Fibroblast of lung (primary cell): ENCODE results near the gene DCAF6. TPM values are rescaled to one million over a fixed set of nuclear protein-coding genes. Genes with fewer than 3 reads are reported as not detected.

Experiments
- DNase-seq, 2 donors: peaks; one replicate each; pipeline versions ENCODE4 v3.0.0 to v3.0.0-alpha.2; 2010; ENCODE audit warnings: low read depth in 2 of 2
- H2AFZ ChIP-seq: 2 replicates; pipeline ENCODE4 v1.5.1; 2012; ENCODE audit warnings: low read length, control low read depth, inconsistent platforms
- H3K27ac ChIP-seq: 2 replicates; pipeline ENCODE4 v1.5.1; 2011; ENCODE audit warnings: low read length, control low read depth; ENCODE audit not compliant: insufficient read depth
- H3K27me3 ChIP-seq: 2 replicates; pipeline ENCODE4 v1.5.1; 2011; ENCODE audit warnings: mild to moderate bottlenecking, low read length; ENCODE audit not compliant: control insufficient read depth, insufficient read depth
- H3K36me3 ChIP-seq: 2 replicates; pipeline ENCODE4 v1.5.1; 2011; ENCODE audit warnings: low read length; ENCODE audit not compliant: control insufficient read depth, insufficient read depth
- H3K4me1 ChIP-seq: 2 replicates; pipeline ENCODE4 v1.5.1; 2011; ENCODE audit warnings: low read length; ENCODE audit not compliant: control insufficient read depth, insufficient read depth; ENCODE audit errors: extremely low read depth
- H3K4me2 ChIP-seq: 2 replicates; pipeline ENCODE4 v1.5.1; 2011; ENCODE audit warnings: low read length, control low read depth; ENCODE audit not compliant: insufficient read depth; ENCODE audit errors: extremely low read depth
- H3K4me3 ChIP-seq, 4 experiments: fragments of 200-600 bp in 1 of 4; sonication (generic) in 1 of 4; replicated peaks in 1 of 4; 2 replicates each; pipeline ENCODE4 v1.5.1; 2011 to 2016; ENCODE audit warnings: low read length in 4 of 4, low read depth in 3 of 4, mild to moderate bottlenecking in 3 of 4, control low read depth in 2 of 4, inconsistent platforms in 1 of 4, mixed read lengths in 1 of 4; ENCODE audit not compliant: insufficient read depth in 1 of 4; ENCODE audit errors: control extremely low read depth in 1 of 4
- H3K79me2 ChIP-seq: 2 replicates; pipeline ENCODE4 v1.5.1; 2012; ENCODE audit warnings: mild to moderate bottlenecking, low read length, inconsistent platforms; ENCODE audit not compliant: control insufficient read depth, insufficient read depth
- H3K9ac ChIP-seq: 2 replicates; pipeline ENCODE4 v1.5.1; 2011; ENCODE audit warnings: mild to moderate bottlenecking, low read length, control low read depth; ENCODE audit not compliant: insufficient read depth
- H3K9me3 ChIP-seq: 2 replicates; pipeline ENCODE4 v1.5.1; 2012; ENCODE audit warnings: low read depth, low read length; ENCODE audit not compliant: control insufficient read depth, insufficient read depth
- H4K20me1 ChIP-seq: 2 replicates; pipeline ENCODE4 v1.5.1; 2011; ENCODE audit warnings: low read length; ENCODE audit not compliant: control insufficient read depth, insufficient read depth; ENCODE audit errors: extremely low read depth
- EZH2 ChIP-seq: IDR thresholded peaks from 2 replicates; pipeline ENCODE4 v1.5.1; 2012; ENCODE audit warnings: low read length, control low read depth, mild to moderate bottlenecking; ENCODE audit errors: missing control alignments
- polyA plus RNA-seq, 2 donors: library from polyadenylated mRNA; depleted of rRNA in 1 of 2; stranded (reverse) in 1 of 2; unstranded in 1 of 2; fragments of >200 nt; gene quantifications; 2 replicates each; pipeline ENCODE4 v1.2.1, GENCODE V29; 2011 to 2012; ENCODE audit warnings: missing spikeins in 1 of 2
- total RNA-seq: library from RNA; depleted of rRNA; stranded (reverse); fragments of >200 nt; gene quantifications from 2 replicates; pipeline ENCODE4 v1.2.1, GENCODE V29; 2014
- TF ChIP-seq, protein P1 (sequence below), 2 donors: IDR thresholded peaks in 1 of 2; conservative IDR thresholded peaks in 1 of 2; 1 replicate in 1 of 2; 2 replicates in 1 of 2; pipeline ENCODE4 v1.5.1; 2011 to 2012; ENCODE audit warnings: low read length in 2 of 2, control low read depth in 1 of 2, inconsistent platforms in 1 of 2, low read depth in 1 of 2, mild to moderate bottlenecking in 1 of 2

Gene DCAF6
- total and polyA plus RNA-seq, 2 donors (not counting 1 experiment from before 2014, with no cell fraction given) = 64.4 to 143 TPM

DNA sequence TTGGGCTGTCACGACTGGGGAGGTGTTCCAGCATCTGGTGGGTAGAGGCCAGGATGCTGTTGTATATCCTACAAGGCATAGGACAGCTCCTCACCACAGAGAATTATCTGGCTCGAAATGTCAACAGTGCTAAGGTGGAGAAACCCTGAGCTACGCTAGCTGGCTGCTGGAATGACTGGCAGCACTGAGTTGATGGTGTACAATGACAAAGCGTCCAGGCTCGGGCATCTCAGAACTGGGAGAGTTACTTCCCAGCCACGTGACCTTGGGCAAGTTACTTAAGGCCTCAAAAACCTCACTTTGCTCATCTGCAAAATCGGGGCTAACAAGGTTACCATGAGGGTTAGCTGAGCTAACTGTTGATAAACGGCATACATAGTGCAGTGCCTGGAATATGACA is 164.9 kb downstream of the DCAF6 start:
- Histone ChIP-seq H3K4me1 (no peaks in the 10 kb centered on the region), H3K79me2 (no peaks in the 10 kb centered on the region), H2AFZ (no peak overlapping the region), H3K4me2 (no peak overlapping the region), H3K36me3 (peaks cover 5% of the 10 kb centered on the region), H3K27ac (no peak overlapping the region), H3K9me3 (no peaks in the 10 kb centered on the region), H3K27me3 (no peaks in the 10 kb centered on the region), H3K9ac (no peak overlapping the region), H3K4me3 (no peak overlapping the region), H4K20me1 (no peaks in the 10 kb centered on the region)
- no peak for TF ChIP-seq EZH2
- TF ChIP-seq, protein P1, sequence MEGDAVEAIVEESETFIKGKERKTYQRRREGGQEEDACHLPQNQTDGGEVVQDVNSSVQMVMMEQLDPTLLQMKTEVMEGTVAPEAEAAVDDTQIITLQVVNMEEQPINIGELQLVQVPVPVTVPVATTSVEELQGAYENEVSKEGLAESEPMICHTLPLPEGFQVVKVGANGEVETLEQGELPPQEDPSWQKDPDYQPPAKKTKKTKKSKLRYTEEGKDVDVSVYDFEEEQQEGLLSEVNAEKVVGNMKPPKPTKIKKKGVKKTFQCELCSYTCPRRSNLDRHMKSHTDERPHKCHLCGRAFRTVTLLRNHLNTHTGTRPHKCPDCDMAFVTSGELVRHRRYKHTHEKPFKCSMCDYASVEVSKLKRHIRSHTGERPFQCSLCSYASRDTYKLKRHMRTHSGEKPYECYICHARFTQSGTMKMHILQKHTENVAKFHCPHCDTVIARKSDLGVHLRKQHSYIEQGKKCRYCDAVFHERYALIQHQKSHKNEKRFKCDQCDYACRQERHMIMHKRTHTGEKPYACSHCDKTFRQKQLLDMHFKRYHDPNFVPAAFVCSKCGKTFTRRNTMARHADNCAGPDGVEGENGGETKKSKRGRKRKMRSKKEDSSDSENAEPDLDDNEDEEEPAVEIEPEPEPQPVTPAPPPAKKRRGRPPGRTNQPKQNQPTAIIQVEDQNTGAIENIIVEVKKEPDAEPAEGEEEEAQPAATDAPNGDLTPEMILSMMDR (conservative IDR thresholded peaks at IDR 0.05 in 1 of 2, IDR thresholded peaks at IDR 0.05 in 1 of 2; ENCODE audit: low read depth in 1 of 2, low read length in 2 of 2) = no peak
- no peak for DNase-seq

DNA sequence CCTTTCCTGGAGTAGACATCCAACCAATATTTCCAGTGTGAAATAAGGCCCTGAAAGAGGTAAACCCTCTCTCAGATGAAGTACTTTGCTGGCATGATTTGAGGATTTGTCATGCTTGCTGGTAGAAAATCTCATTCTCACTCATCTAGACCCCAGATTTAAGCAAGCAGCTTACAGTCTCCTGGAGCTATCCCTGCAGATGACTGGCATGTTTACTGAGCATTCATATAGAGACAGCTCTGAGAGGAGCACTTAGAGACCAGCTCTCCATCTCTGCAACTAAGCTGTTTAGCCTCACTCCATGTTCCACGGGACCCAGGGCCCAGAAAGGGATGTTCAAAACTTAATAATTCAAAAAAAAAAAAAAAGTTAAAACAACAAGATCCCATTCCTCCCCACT is 166.0 kb downstream of the DCAF6 start:
- no peaks in the 10 kb centered on the region for H3K4me1 ChIP-seq
- H4K20me1 ChIP-seq = no peaks in the 10 kb centered on the region
- H3K4me3 ChIP-seq = no peak overlapping the region
- peaks cover 5% of the 10 kb centered on the region for H3K36me3 ChIP-seq
- no peaks in the 10 kb centered on the region for H3K27me3 ChIP-seq
- no peak overlapping the region for H2AFZ ChIP-seq
- no peak overlapping the region for H3K27ac ChIP-seq
- H3K9me3 ChIP-seq = no peaks in the 10 kb centered on the region
- H3K9ac ChIP-seq = no peak overlapping the region
- no peak for DNase-seq
- H3K4me2 ChIP-seq = no peak overlapping the region
- no peak for TF ChIP-seq EZH2
- TF ChIP-seq, protein P1 (conservative IDR thresholded peaks at IDR 0.05 in 1 of 2, IDR thresholded peaks at IDR 0.05 in 1 of 2; ENCODE audit: low read depth in 1 of 2, low read length in 2 of 2) = no peak
- no peaks in the 10 kb centered on the region for H3K79me2 ChIP-seq

DNA sequence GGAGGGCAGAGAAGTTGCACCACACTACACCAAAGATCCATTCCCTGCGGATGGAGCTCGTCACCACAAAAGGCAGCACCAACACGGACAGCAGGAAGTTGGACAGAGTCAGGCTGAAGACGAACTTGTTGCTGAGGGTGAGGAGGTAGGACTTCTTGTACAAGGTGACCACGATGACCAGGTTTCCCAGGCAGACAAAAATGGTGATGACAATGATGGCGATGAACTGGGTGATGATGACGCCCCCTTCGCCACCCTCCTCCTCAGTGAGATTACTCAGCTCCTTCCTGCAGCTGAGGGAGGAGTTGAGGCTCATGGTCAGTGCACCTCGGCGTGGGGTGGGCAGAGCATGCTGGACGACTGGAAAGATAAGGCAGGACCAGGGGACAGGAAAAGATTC is 168.1 kb downstream of the DCAF6 start:
- H3K9ac ChIP-seq = no peak overlapping the region

More for the DNA sequence above, 168.1 kb downstream of the DCAF6 start:
- no peak overlapping the region for H2AFZ ChIP-seq
- H3K4me2 ChIP-seq = no peak overlapping the region
- DNase-seq = no peak
- no peaks in the 10 kb centered on the region for H4K20me1 ChIP-seq
- peaks cover 5% of the 10 kb centered on the region for H3K36me3 ChIP-seq
- H3K4me1 ChIP-seq = no peaks in the 10 kb centered on the region
- TF ChIP-seq EZH2 = no peak
- TF ChIP-seq, protein P1 (conservative IDR thresholded peaks at IDR 0.05 in 1 of 2, IDR thresholded peaks at IDR 0.05 in 1 of 2; ENCODE audit: low read depth in 1 of 2, low read length in 2 of 2) = no peak
- H3K4me3 ChIP-seq = no peak overlapping the region
- no peaks in the 10 kb centered on the region for H3K27me3 ChIP-seq
- no peaks in the 10 kb centered on the region for H3K79me2 ChIP-seq
- H3K9me3 ChIP-seq = no peaks in the 10 kb centered on the region
- no peak overlapping the region for H3K27ac ChIP-seq
